ENCODE results near the gene FAM170B. TPM values are rescaled to one million over a fixed set of nuclear protein-coding genes. Genes with fewer than 3 reads are reported as not detected.

The FAM170B gene
- total and polyA plus RNA-seq, 9 of the 15 experiments (the other 6 are each of a cell fraction or from before 2014, with no cell fraction given): 0.11 to 0.21 TPM; not detected in 7

DNA sequence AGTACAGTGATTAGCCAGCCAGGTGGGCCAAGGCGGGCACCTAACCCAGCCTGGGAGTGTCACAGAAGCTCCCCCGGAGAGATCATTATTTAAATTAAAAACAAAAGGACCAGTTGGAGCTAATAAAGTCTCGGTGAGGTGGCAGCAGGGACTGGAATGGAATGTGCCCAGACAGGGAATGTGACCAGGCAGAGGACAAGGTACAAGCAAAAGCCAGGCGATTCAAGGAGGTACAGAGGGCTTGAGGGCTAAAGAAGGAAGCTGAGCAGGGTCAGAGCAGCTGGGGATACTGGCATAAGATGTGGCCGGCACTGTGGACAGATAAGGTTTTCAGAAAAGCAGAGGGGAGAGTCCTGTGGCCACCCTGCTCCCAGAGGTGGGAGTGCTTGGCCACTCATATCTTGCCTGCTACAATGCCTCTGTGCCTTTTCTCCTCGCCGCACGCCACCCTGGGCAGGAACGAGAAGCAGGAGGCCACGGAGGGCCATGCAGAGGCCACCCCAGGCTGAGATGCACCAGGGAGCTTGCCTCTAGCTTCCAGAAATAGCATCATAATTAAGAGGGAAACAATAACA, 41.2 kb upstream of the FAM170B start (continued):
- TF ChIP-seq ZNF639 (CRISPR knock-in tag; conservative IDR thresholded peaks at IDR 0.05 in 1 of 2, IDR thresholded peaks at IDR 0.05 in 1 of 2): 0 out of 4 replicates have a peak, but pooled peaks of 1 of the 2 experiments have one; percentile 14
- TF ChIP-seq, protein P1, sequence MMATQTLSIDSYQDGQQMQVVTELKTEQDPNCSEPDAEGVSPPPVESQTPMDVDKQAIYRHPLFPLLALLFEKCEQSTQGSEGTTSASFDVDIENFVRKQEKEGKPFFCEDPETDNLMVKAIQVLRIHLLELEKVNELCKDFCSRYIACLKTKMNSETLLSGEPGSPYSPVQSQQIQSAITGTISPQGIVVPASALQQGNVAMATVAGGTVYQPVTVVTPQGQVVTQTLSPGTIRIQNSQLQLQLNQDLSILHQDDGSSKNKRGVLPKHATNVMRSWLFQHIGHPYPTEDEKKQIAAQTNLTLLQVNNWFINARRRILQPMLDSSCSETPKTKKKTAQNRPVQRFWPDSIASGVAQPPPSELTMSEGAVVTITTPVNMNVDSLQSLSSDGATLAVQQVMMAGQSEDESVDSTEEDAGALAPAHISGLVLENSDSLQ (IDR thresholded peaks at IDR 0.05): no peak
- no peak for TF ChIP-seq ZSCAN29 (IDR thresholded peaks at IDR 0.05)
- no peak for TF ChIP-seq ZBTB8A (IDR thresholded peaks at IDR 0.05; ENCODE audit: partially characterized antibody)
- TF ChIP-seq KDM2B (CRISPR knock-in tag; IDR thresholded peaks at IDR 0.05): no peak
- 0 out of 2 replicates have a peak, but pooled peaks have one; percentile 9 for TF ChIP-seq TCF3 (CRISPR knock-in tag; IDR thresholded peaks at IDR 0.05)
- TF ChIP-seq NFE2 (IDR thresholded peaks at IDR 0.05; ENCODE audit: low read depth): no peak
- no peak for TF ChIP-seq GTF2F1 (IDR thresholded peaks at IDR 0.05; ENCODE audit: low read depth, low read length)
- TF ChIP-seq ZBTB9 (CRISPR knock-in tag; IDR thresholded peaks at IDR 0.05): peak; percentile 78
- no peak for TF ChIP-seq CCAR2 (IDR thresholded peaks at IDR 0.05; ENCODE audit: low read depth, low read length)
- peak; percentile 60; the same call in 1 of the 2 replicates for TF ChIP-seq ZNF407 (IDR thresholded peaks at IDR 0.05; ENCODE audit: low read depth)
- TF ChIP-seq RBM22 (IDR thresholded peaks at IDR 0.05; ENCODE audit: low read depth, low read length, poor library complexity, severe bottlenecking): no peak
- TF ChIP-seq BDP1 (IDR thresholded peaks at IDR 0.05; ENCODE audit: insufficient read depth, insufficient read length): no peak
- TF ChIP-seq KLF13 (tag; IDR thresholded peaks at IDR 0.05; ENCODE audit: borderline replicate concordance, low read depth): no peak
- no peak for TF ChIP-seq MCM3 (IDR thresholded peaks at IDR 0.05)
- TF ChIP-seq CTBP1 (IDR thresholded peaks at IDR 0.05; ENCODE audit: borderline replicate concordance): peak; percentile 9; the same call in 1 of the 2 replicates
- peak; percentile 31; the same call in 1 of the 2 replicates for TF ChIP-seq ZNF766 (CRISPR knock-in tag; conservative IDR thresholded peaks at IDR 0.05)

Measured in K562 (cell line).